ENCODE measurements around the gene RAB33B.

DNA sequence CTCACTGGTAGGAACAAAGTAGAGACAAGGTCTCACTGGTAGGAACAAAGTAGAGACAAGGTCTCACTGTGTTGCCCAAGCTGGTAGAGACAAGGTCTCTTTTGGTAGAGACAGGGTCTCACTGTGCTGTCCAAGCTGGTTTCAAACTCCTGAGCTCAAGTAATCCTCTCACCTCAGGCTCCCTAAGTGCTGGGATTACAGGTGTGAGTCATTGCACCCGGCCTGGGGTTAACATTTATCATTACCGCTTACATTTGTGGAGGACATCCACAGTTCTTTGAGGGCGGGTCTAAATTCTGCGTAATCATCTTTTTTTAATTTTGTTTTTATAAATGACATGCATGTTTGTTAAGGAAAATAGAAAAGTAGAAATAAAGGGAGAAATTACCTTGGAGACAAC is 12.0 kb downstream of the RAB33B start:
- TF ChIP-seq, protein P1, sequence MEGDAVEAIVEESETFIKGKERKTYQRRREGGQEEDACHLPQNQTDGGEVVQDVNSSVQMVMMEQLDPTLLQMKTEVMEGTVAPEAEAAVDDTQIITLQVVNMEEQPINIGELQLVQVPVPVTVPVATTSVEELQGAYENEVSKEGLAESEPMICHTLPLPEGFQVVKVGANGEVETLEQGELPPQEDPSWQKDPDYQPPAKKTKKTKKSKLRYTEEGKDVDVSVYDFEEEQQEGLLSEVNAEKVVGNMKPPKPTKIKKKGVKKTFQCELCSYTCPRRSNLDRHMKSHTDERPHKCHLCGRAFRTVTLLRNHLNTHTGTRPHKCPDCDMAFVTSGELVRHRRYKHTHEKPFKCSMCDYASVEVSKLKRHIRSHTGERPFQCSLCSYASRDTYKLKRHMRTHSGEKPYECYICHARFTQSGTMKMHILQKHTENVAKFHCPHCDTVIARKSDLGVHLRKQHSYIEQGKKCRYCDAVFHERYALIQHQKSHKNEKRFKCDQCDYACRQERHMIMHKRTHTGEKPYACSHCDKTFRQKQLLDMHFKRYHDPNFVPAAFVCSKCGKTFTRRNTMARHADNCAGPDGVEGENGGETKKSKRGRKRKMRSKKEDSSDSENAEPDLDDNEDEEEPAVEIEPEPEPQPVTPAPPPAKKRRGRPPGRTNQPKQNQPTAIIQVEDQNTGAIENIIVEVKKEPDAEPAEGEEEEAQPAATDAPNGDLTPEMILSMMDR (IDR thresholded peaks at IDR 0.05): no peak
- TF ChIP-seq POLR2A (IDR thresholded peaks at IDR 0.05) (no peak), EP300 (IDR thresholded peaks at IDR 0.05) (no peak)
